Sciatic nerve (tissue), 2 donors: ENCODE results near the gene CES3. TPM values are rescaled to one million over a fixed set of nuclear protein-coding genes. Genes with fewer than 3 reads are reported as not detected.
"Not testable (repeated sequence)": the region's sequence is repeated elsewhere in the genome, so short reads cannot be mapped to it uniquely, and the experiment has no call there.

ENCODE experiments used
- ATAC-seq: fragments of 200-7000 bp; cut with Tn5 transposase; one replicate; pipeline ENCODE4 v1.9.1; 2020; ENCODE audit warnings: mild to moderate bottlenecking, moderate library complexity
- DNase-seq: peaks from one replicate; pipeline ENCODE4 v3.0.0-alpha.2; 2020; ENCODE audit warnings: low spot score
- intact Hi-C: fragments of 100-400 bp; cut with DNase I; formaldehyde crosslinking; loops from one replicate; pipeline ENCODE4 v1.14.2; 2022
- total RNA-seq: library from RNA; stranded (reverse); fragmentation: NEBNext Ultra II Directional; extraction: Animal tissue kit (Norgen Biotek cat#: 25700); gene quantifications from one replicate; pipeline ENCODE4 v1.2.1, GENCODE V29; 2021
- donor health status: DM: no; HTN: no; CAD: no.
- donor health status: DM: no; HTN: no; CAD: no.

The CES3 gene
- total RNA-seq, 1 donor from 2014 or later, result 0.71 TPM

DNA sequence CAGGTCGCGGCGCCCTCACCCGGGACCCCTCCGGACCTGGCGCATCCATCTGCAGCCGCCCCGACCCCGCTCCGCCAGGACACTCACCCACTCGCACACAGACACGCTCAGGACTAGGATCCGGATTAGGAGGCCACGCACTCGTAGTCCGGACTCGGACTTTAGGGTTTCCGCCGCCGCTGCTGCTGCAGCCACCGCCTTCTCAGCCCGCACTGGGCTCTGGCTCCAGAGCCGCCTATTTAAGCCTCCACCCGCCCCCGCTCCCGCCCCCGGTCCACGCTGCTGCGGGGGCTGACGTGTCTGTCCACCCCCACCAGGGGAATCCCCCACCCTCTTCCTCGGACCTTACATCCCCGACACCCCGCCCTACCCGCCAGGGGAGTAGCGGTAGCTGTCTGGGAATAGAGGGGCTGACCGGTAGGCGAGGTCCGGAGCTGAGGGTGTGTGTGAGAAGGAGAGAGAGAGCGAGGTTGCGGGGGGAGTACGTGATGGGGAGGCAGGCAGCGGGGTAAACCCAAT, 35.7 kb upstream of the CES3 start, which contains the start of gene RRAD:
Gene RRAD (minus strand): TSS at position 214 of the 519 bp plus-strand sequence. CDS start 356 bp downstream, outside the sequence.
- ATAC-seq (peak; percentile 67), DNase-seq (peak; percentile 68)

DNA sequence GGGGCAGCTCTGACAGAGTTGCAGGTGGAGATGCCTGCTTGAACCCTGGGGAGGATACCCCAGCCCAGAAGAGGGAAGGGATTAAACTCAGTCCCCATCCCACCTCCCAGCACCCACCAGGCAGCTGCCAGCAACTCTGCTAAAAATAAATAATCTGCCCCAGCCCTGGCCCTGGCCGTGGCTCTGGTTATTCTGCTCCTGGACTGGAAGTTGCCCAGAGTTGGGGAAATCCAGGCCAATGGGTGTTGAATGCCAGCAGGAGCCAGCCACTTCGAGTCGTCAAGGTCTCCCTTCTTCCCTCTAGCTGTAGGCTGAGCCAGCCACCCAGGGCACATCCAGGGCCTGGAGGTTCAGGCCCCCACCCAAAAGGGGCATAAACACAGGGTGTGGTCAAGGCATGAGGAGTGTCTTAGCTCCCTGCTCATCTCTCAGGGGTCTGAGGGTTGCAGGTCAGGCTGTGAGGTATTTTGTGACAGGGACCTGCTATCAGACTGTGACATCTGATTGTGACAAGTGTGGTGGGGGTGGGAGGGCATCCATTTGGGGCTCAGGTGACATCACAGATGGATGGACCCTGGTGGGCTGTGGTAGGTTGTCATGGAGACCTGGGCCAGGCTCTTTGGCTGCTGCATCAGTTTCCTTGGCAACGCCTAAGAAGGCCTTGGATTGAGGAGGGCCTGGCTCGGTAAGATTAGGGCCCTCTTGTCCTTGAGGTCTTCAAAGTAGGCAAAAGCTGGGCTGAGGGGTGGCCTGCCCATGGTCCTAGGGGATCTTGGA, 34.7 kb upstream of the CES3 start:
- no peak for DNase-seq
- ATAC-seq, result peak; percentile 4
- intact Hi-C loops, result no loop called here

More for the DNA sequence above, 35.7 kb upstream of the CES3 start, which contains the start of gene RRAD:
- intact Hi-C loops, result no loop called here

DNA sequence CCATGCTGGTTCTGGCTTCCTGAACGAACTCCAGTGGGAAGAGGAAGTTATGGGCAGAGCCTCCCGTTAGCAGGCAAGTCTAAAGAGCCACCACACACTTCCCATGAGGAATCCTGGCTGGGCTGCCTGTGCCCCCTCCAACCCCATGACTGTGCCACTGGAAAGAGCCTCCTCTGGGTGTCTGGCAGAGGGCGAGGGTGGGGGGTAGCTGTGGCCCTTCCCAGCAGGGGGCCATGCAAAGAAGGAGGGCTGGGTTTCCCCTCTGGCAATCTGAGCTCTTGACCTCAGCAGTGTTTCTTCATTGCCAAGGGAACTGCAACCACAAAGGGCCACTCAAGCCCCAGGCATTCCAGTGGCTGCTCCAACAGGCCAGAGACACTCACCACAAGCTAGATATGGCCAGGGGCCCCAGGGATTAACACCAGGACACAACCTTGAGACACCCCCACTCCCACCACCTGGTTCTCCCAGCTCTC, 34.1 kb upstream of the CES3 start:
- DNase-seq (no peak), ATAC-seq (peak; percentile 2)
- intact Hi-C loops, result no loop called here

DNA sequence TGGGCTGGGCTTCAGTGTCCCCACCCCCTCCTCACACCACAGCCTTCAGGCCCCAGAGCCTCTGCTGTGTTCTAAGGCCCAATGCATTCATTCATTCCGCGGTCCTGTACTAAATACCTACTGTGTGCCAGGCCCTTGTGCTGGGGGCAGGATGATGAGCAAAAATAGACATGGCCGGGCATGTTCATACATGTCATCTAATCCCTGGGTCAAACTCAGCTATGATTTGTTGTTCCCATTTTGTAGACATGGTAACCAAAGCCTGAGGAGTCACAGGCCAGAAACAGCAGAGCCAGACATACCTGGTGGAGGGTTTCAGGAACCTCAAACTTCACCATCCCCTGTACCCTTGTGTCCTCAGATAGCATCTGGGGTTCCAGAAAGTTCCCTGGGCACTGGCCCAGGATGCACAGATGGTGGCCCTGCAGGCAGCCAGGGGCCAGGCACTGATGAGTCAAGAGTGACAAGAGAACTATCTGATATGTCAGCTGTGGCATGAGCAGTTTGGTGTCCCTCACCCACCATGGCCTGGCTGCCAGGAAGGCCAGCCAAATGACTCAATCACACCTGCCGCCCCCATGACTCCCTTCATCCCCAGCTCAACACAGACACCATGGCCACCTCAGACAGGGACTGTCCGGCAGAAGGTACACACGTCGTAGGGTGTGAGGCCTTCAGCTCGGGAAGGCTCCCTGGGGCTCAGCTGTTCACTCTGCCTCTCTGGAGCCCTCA, 33.0 kb upstream of the CES3 start:
- intact Hi-C loops, result no loop called here
- DNase-seq (no peak), ATAC-seq (no peak)

DNA sequence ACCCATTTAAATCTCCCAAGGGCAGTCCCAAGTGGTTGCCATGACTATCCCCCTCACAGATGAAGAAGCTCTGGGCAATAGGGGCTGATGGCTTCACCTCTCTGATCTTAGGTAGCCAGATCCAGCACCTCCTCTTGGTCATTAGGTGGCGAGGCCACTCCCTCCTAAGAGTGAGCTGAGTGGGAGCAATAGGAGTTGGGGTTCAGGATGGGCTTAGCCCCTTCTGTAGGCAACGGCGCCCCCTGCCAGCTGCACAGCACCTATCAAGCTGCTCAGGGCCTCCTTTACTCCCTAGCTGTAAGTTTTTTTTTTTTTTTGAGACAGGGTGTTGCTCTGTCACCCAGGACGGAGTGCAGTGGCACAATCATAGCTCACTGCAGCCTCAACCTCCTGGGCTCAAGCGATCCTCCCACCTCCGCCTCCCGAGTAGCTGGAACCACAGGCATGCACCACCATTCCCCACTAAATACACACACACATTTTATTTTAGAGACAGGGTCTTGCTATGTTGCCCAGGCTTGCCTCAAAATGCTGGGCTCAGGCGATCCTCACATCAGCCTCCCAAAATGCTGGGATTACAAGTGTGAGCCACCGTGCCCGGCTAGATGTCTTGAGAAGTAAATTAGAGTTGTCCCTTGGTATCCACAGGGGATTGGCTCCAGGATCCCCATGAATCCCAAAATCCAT, 32.2 kb upstream of the CES3 start:
- DNase-seq (no peak), ATAC-seq (no peak)
- intact Hi-C loops, result no loop called here

DNA sequence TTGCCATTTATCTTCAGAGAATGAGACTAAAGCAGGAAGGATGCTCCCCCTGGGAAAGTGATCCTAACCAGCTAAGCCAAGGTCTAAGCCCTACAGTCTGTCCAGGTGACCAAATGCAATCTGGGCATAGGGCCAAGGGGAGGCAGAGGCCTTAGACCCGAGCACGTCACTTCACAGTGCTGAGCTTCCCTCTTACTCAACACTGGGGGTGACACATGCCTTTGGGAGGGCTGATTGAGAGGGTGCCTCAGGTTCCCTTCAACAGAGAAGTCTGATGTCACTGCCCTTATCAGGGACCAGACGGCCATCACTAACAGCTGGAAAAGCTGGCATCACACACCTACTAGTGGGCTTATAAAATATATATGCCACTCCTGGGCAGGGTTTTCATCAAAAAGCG, 30.9 kb upstream of the CES3 start:
- intact Hi-C loops, result no loop called here
- ATAC-seq, result no peak
- DNase-seq, result no peak

DNA sequence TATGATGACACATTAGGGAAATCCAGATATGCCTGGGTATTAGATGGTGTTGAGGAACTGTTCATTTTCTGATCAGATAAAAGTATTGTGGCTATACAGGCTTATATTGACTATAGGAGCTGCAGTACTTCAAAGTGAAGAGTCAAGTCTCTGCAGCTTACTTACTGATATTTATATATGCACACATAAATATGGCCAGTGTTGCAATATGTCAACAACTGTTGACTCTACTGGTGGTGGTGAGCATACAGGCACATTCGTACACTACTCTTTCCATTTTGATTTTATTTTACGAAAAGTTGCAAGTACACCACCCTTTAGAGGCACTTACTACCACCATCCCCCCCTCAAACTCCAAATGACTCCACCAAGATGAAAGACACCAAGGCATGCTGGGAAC, 29.4 kb upstream of the CES3 start:
- intact Hi-C loops, result no loop called here
- no peak for DNase-seq
- no peak for ATAC-seq

DNA sequence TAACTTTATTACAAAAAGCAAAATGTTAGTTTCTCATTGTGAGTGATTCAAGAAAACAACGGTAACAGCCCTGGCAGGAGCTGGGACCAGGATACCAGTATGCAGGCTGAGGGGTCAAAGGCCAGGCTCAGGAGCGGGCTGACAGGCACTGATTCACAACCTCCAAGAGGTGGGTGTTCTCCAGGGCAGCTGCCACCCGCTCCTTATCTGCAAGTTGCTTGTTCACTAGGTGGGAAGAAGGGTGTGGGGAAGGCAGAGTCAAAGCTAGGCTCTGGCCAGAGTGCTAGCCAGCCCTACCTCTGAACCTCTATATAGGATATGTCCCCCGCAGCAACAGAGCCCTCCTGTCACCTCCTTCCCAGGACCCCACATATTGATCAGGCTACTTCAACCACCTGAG, 29.0 kb upstream of the CES3 start:
- no peak for ATAC-seq
- DNase-seq, result no peak
- intact Hi-C loops, result no loop called here

DNA sequence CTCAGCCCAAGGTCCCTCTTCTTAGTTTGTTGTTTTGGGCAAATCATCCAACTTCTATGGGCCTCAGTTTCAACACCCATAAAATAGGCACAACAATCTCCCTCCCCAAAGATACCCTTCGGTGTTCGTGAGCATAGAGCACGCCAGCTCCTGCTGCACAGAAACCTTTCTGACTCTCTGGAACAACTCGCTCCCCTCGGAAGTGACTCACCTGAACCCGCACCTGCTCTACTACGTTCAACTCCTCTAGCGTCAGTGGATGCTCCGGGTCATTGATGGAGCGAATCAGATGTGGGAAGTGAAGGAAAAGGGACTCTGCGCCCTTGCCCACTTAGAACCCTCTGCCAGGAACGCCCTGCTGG, 27.3 kb upstream of the CES3 start:
- intact Hi-C loops, result no loop called here
- DNase-seq, result no peak
- peak; percentile 1 for ATAC-seq

DNA sequence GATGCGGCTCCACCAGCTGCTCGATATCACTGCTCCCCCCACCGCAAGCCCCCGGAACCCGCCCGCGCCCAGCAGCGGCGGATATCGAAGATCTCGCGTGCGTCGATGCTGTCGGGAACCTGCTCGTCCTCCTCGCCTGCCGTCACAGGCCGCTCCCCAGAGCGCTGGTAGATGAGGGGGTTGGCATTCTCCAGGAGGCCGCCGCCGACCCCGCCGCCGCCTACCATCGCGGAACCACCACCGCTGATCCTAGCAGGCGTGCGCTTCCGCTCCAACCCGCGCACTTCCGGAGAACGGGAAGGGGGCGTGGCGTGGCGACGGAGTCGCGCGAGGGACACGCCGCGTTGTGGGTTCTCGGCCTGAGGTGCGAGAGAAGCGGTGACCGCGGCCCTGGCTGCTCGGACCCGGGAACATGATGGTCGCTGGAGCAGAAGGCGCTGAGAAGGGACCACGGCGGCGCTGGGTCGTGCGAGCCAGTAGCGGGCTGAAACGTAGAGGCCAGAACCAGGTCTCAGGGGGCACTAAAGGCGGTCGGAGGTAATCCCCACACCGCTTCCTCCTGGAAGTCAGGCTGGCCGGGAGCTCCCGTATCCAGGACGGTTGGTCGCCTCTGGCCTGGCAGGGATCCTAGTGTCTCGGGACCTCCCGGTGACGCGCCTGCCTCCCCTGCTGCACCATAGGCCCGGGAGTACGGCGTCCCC, 26.8 kb upstream of the CES3 start, which contains the start of gene CIAO2B:
Gene CIAO2B (minus strand): TSS at position 265 of the 701 bp plus-strand sequence. CDS start 38 bp downstream, at position 227.
- ATAC-seq (peak; percentile 96), DNase-seq (peak; percentile 94)
- intact Hi-C loops, result no loop called here

DNA sequence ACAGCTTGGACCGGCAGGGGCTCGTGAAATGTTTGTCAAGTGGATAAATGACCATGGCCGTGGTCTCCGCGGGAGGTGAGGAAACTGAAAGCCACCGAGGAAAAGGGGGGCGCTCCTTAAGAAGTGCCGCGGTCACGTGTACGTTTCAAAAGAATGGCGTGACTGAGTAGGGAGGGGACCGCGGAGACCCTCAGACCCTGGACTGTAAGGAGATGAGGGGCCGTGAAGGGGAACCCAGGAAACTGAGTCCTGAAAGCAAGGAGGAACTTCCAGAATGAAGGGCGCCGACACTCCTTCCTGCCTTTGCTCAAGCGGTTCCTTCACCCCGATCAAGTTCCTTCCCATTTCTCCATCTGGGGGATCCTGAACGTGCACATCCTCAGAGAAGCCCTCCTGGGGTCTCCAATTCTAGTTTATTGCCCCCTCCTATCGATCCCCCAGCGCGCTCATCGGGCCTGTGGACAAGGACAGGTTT, 26.2 kb upstream of the CES3 start:
- DNase-seq, ATAC-seq, intact Hi-C loops: not testable (repeated sequence)

DNA sequence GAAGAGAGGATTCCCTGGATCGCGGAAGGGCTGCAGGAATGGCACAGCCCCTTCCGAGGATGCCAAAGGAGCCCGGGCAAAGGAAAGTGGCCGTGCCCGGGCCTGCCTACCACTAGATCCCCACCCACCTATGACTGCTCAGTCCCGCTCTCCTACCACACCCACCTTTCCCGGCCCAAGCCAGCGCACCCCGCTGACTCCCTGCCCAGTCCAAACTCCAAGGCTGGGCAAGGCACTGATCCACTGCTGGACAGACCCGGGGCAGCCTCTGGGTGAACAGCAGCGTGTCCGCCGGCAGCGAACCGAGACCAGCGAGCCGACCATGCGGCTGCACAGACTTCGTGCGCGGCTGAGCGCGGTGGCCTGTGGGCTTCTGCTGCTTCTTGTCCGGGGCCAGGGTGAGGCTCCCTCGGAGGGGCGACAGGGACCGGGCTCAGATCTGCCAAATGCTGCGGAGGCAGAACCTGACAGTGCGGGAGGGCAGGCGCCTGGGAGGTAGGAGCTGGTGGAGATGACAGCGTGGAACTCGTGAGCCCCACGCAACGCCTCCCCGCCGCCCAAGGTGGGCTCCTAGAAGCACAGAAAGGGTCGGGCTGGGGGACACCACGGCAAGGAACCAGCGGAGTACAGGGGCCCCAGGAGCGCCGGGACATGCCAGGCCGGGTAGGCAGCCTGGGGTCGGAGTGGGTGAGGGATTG, 25.6 kb upstream of the CES3 start, which contains the start of gene CES2:
Gene CES2 (plus strand): TSS at position 203 of the 698 bp plus-strand sequence. CDS start 120 bp downstream, at position 323.
- intact Hi-C loops, result no loop called here
- ATAC-seq (peak; percentile 50), DNase-seq (no peak)

DNA sequence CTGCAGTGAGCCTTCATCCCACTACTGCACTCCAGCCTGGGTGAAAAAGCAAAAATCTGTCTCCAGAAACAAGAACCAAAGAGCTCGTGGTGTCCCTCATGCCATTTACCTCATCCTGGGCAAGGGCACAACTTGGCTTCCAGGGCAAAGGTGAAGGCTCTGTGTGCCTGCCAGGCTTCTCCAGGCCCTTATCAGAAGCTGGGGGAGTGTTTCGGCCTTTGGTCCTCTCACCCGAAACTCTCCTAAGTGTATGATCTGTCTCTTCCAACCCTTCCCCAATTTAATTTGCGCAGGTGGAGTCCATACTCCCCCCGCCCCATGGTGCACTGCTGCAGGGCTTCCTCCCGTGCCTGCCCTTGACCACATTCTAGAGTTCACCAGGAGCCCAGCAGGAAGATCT, 24.6 kb upstream of the CES3 start:
- intact Hi-C loops, result no loop called here
- DNase-seq, result no peak
- ATAC-seq, result no peak

DNA sequence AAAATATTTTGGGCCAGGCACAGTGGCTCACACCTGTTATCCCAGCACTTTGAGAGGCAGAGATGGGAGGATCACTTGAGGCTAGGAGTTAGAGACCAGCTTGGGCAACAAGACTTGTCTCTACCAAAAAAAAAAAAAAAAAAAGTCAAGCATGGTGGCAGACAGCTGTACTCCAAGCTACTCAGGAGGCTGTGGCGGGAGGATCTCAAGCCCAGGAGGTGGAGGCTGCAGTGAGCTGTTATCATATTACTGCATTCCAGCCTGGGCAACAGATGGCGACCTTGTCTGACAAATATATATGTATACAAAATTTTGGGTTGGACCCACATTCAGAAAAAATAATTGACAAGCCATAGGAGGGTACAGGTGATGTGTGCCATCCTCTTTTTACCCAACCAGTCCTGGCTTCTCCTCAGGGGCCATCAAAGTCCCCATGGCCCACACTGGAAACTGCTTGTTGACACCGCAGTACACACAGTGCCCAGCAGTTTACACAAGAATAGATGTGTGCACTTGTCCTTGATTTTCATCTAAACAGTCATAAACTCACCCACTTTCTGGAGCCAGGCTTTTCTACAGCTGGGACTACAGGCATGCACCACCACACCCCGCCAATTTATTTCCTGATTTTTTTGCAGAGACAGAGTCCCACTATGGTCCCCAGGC, 24.0 kb upstream of the CES3 start:
- intact Hi-C loops, result no loop called here
- ATAC-seq, result no peak
- no peak for DNase-seq

DNA sequence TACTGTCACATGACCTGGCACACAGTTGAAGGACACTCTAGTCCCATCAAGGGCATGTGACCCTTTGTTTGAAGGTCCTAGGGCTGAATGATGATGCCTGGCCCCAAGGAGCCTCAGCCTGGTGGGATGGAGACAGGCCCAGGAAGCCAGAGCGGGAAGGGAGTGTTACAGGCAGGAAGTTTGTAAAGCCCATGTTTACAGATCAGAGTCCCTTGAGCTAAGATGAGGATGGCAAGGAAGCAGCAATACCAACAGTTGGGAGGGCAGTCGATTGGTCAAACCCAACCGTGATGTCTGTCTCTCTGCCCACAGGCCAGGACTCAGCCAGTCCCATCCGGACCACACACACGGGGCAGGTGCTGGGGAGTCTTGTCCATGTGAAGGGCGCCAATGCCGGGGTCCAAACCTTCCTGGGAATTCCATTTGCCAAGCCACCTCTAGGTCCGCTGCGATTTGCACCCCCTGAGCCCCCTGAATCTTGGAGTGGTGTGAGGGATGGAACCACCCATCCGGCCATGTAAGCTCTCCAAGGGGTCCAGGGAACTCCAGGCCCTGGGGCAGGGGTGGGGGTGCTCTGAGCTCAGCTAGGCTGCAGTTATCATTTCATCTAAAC, 23.2 kb upstream of the CES3 start:
- intact Hi-C loops, result no loop called here

DNA sequence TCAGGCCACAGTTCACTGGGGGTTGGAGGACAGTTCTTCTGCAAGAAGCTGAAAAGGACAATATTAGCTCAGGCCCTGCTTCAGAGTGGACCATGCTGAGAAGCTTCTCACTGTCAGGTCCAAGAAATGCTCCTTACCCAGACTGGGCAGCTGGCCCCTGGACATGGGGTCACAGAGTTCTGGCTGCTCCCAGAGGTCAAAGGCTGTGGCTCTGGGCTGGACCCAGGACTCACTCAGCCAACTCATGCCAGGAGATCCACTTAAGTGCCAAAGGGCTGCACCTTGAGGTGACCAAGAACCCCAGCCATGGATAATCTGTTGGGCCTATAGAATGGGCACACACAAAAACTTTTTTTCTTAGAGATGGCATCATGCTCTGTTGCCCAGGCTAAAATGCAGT, 21.7 kb upstream of the CES3 start:
- DNase-seq (no peak), ATAC-seq (no peak)
- intact Hi-C loops, result no loop called here

More for the DNA sequence above, 23.2 kb upstream of the CES3 start:
- ATAC-seq, result no peak
- no peak for DNase-seq

DNA sequence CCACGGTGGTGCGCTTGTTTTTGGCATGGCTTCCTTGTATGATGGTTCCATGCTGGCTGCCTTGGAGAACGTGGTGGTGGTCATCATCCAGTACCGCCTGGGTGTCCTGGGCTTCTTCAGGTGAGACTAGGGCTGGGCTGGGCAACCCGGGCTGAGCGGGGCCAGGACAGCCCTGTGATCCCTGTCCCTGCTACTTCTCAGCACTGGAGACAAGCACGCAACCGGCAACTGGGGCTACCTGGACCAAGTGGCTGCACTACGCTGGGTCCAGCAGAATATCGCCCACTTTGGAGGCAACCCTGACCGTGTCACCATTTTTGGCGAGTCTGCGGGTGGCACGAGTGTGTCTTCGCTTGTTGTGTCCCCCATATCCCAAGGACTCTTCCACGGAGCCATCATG, 20.8 kb upstream of the CES3 start:
- intact Hi-C loops, result no loop called here
- ATAC-seq (no peak), DNase-seq (no peak)
